NCI-H774 (cell line): ENCODE results near the gene MYD88.

Source experiments
- DNase-seq: peaks from one replicate; lab custom pipeline; 2025; lab: John Stamatoyannopoulos, UW

MYD88 gene

DNA sequence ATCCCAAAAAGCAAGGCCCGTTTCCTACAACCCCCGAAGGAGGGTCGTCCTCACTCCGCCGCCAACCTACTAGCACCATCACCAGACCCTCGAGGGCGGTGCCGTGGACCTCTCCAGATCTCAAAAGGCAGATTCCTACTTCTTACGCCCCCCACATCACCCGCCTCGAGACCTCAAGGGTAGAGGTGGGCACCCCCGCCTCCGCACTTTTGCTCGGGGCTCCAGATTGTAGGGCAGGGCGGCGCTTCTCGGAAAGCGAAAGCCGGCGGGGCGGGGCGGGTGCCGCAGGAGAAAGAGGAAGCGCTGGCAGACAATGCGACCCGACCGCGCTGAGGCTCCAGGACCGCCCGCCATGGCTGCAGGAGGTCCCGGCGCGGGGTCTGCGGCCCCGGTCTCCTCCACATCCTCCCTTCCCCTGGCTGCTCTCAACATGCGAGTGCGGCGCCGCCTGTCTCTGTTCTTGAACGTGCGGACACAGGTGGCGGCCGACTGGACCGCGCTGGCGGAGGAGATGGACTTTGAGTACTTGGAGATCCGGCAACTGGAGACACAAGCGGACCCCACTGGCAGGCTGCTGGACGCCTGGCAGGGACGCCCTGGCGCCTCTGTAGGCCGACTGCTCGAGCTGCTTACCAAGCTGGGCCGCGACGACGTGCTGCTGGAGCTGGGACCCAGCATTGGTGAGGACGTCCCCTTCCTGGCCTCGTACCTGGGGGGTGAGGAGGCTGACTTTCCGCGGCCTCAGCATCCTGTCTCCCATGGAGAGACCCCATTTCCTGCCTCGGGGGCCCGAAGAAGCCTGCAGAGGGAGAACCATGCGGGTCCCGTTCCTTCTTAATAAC, at the start of gene MYD88:
TSS of gene MYD88 (plus strand) at position 313 of the 842 bp plus-strand sequence. CDS start at position 353, 40 bp downstream.
- peak; percentile 4 for DNase-seq

DNA sequence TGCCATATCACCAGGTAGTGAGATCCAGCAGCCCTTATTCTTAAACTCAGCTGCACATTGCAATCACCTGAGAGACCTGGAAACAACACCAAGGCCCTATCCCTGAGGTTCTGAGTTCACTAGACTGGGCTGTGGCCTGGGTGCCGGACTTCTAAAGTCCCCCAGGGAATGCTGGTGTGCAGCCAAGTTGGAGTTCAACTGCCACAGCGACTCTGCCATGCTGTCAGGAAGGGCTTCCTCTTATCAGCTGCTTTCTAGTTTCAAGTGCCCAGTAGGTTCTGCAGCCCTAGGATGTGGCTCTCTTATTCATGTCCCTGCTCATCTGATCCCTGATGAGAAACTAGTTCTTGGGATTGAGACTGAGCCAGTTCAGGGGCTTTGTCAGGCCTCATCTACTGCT, 49.3 kb upstream of the MYD88 start:
- DNase-seq = no peak

DNA sequence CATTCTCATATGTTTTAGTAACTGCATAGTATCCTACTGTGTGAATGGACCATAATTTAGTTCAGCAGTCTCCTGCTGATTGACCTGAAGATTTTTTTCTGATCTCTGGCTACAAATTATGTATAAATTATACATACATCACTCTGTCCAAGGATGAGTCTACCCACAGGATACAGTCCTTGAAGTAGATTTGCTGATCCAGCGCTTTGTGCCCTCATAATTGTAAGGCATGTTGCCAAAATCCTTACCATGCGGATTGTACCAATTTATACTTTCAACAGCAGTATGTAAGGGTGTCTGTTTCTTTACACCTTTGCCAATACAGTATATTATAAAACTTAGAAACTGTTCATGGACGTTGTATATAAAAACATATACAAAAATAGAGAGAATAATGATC, 48.0 kb upstream of the MYD88 start:
- no peak for DNase-seq

DNA sequence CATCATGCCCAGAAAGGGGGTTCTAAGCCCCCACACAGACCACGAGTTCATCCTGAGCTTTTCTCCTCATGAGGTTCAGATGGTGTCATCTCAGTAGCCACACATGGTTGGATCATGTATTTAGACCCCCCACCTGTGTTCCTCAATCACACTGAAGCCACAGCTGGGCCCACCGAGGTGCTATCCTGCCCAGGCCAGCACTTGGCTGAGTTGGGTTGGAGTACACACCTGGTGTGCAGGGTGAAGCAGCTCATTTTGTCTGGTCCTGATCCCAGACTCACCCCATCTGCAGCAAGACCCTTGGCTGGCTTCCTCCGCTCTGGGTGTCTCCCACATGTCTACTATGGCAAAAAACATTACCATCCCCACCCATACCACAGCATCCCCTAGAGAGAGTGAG, 43.5 kb upstream of the MYD88 start:
- no peak for DNase-seq

DNA sequence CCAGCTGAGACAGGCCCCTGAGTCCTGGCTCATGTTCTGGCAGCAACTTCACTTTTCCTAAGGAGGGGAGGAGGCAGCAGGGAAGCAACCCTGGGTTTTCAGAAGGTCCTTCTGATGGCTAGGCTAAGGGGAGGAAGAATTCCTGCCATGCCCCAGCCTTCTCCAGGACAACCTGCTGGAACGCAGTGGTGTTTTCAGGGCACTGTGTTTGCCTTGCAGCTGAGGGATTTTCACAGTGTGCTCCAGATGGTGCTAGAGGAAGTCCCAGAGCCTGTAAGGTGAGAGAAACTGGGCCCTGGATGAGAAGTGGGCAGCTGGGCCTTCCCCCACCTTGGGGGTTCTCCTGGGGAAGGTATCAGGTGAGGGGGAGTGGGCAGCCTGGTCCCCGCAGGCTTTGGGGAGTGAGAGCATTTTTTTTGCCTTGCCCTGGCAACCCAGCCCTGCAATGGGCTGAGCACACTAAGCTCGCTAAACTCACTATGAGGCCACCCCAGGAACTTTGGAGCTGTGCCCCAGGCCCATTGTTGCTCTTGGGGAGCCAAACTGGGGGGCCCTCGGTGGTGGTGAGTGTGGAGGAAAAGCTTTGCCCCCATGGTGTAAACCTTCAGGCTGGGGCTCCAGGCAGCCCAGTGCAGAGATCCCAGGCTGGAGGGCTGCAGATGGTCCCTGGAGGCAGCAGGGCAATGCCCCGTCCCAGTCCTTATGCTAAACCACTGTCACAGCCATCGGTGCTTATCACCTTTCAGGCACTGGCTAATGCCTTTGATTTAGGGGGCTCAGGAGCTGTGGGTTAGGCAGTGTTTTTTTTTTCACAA, 42.6 kb upstream of the MYD88 start:
- no peak for DNase-seq

DNA sequence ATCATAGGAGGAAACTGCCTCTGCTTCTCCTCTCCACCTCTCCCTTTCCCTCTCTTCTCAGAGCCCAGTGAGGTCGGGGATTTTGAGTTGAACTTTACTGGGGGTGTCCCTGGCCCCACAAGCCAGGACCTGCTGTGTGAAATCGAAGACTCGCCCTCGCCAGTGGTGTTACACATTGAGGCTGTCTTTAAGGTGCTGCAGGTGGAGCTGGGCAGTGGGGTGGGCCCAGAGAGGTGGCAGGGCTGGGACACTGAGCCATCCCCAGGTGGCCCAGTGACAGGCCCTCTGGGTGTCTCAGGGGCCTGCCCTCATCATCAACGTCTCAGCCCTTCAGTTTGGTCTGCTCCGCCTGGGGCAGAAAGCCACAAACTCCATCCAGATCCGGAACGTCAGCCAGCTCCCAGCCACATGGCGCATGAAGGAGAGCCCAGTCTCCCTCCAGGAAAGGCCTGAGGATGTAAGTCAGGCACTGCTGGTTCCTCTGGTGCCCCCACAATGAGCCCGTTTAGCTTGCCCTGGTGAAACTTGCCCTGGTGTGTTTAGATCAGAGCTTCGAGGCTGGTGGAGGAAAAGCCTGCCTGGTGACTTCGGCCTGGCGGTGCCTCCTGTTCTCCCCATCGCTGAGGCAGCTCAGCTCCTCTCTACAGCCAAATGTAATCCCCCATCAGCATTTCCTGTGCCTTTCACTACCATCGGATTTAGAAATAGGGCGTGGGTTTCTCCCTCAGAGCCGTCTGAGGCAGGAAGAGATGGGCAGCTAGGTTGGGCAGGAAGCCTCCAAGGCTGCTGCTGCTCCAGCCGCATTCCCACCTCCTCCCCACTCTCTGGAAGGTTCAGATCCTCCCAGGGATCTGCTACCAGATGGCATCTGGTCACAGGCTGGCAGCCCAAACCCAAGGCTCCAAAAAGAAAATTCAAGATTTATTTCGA, 40.8 kb upstream of the MYD88 start:
- no peak for DNase-seq

DNA sequence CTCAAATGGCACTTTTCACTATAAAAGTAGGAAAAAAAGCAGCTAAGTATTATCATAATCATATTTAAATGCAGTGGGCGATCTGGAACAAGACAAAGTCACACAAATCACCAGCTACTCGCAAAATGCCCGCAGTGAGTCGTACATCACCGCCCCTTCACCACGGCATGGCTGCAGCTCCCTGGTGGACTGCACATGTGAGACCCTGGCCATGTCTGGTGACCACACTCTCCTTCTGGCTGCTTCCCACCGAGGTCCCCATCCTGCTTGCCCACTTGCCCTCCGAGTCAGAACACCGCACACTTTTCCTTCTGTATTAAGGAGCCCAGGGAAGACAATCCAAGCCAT, 40.1 kb upstream of the MYD88 start:
- DNase-seq = no peak

DNA sequence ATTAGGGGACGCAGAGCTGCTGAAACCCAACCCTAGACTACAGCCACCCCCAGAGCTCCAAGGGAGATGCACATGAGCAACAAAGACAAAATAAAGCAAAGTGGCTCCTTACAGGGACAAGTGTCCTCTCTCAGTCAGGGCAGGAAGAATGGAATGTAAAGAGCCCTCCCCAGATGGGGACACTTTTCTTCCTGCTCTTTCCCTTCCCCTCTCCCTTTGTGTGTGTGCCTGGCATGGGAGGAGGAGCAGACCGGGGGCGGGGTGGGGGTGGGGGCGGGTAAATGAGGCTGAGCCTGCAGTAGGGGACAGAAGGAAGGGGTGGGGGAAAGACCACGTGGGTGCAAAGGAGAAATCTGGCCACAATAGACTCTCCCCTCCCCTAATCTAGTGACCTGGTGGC, 38.9 kb upstream of the MYD88 start:
- no peak for DNase-seq

DNA sequence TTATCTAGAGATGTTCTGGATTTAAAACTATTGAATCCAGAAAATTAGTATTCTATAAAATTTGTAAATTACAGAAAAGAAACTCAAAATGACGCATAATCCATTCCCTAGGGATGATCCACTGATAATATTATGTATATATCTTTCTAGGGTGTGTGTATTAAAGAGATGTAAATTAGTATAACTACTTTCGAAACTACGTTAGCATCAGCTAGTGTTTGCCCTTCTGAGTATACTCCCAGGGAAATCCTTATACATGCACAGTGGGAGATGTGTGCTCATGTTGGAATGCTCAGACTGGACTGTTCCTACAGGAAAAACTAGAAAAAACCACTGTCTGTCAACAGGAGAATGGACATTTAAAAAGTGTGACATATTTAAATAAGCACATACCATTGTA, 38.0 kb upstream of the MYD88 start:
- DNase-seq = no peak

DNA sequence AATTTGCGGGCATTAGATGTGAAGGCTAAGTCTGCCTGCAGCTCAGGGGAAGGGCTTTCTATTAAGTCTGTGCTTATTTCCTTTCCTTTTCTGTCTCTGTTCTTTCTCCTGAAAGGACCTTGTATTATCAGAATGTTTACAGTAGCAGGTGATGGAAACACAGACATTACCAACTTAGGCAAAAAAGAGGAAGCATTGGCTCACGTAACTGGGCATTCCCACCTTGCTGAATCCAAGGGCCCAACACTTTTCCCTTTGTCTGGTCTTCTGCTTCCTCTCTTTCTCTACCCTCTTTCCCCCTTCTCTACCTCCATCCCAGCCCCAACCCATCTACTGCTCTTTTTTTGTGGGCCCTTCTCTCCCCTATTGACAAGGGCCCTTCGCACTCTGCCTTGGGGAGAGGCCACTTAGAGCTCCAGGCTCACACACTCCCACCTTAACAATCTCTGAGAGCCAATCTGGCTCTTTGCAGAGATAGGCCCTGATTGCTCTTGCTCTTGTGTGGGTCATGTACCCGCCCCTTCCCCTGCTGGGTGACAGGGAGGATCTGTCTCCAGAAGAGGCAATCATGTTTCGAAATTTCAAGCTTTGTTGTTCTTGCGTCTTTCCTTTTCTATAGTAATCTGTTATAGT, 36.5 kb upstream of the MYD88 start:
- no peak for DNase-seq

DNA sequence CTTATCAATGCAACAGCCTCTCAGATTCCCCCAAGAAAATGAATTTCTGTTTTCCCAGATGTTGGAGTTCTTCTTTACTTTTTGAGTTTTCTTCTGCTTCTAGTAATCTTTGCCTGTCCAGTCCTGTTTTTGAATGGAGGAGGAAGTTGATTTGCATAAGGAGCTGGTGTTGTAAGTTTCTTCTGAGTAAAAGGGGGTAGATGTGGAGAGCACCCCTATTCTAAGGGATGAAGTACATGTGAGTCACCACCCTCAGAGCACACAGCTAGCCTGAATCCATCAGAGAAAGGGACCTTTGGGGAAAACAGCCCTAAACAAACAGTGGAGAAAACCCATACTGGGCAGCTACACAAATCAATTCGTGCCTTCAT, 36.0 kb upstream of the MYD88 start:
- no peak for DNase-seq

DNA sequence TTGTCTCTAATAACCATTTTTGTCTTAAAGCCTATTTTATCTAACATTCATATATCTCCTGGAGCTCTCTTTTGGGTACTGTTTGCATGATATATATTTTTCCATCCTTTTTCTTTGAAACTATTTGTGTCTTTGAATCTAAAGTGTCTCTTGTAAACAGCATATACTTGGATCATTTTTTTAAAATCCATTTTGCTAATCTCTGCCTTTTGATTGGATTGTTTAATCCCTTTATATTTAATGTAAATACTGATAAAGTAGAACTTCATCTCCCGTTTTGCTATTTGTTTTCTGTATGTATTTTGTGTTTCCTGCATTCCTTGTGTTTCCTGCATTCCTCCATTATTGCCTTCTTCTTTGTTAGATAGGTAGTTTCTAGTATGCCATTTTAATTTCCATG, 32.9 kb upstream of the MYD88 start:
- no peak for DNase-seq

DNA sequence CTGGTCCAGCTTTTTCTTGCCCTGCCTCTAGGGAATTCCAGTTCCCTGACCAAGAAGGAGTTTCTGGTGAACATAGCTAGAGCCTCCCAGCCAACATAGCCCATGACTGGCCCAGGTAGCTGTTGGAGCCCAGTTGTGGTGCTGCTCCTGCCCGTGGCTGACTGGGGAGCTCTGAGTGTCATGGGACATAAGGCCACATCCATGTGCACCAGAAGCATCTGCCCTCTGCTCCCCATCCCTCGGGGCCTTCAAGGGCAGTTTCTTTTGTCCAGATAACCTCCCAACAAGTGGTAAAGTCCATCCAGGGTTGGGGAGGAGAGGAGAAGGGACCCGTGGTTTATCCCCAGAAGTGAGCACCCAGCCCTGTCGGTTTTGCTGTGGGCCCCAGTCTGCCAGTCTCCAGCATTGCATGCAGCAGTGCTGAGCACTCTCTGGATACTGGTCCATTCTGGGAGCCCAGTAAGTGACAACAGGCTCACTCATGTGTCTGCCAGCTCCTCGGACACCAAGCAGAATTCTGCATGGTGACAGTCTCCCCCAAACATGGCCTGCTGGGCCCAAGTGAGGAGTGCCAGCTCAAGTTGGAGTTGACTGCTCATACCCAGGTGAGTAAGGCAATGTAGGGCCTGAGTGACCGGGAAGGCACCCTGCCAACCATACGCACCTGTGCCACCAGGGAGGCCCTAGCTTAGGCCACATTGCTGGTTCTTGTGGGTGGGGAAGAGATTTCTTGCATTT, 30.4 kb upstream of the MYD88 start:
- DNase-seq = no peak

DNA sequence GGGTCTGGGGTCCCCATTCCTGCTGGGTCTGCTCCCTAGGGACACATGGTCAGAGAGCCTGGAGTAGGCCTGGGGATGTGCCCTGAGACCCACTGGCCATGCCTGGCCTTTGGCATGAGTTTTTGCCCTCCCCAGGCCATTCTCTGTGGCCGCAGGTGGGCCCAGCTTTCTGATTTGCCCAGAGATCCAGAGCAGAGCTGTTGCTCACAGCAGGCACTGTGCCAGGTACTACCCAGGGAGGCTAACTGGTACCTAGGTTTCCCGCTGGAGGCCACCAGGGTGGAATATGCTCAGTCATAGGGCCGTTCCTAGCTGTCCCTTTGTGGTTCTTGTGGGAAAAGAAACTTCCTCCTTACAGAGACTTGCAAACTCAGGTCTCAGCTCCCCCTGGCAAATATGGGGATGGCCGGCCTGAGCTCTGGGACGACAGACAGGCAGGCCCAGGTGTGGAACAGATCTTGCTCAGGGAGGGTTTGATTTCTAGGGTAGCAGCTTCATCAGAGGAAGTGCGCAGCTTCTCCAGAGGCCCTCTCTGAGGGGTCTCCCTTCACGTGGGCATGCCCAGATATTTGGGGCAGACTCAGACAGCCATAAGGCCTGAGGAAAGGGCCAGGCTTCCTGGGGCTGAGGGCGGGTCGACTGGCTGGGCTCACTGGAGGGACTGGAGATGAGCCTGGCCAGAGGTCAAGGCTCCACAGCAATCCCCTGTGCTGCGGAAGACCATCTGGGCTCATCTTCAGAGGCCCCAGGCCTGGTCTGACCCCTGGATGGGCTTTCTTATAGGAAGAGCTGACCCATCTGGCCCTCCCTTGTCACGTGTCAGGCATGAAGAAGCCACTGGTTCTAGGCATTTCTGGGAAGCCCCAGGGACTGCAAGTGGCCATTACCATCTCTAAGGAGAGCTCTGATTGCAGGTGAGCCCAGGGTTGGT, 29.5 kb upstream of the MYD88 start:
- no peak for DNase-seq

DNA sequence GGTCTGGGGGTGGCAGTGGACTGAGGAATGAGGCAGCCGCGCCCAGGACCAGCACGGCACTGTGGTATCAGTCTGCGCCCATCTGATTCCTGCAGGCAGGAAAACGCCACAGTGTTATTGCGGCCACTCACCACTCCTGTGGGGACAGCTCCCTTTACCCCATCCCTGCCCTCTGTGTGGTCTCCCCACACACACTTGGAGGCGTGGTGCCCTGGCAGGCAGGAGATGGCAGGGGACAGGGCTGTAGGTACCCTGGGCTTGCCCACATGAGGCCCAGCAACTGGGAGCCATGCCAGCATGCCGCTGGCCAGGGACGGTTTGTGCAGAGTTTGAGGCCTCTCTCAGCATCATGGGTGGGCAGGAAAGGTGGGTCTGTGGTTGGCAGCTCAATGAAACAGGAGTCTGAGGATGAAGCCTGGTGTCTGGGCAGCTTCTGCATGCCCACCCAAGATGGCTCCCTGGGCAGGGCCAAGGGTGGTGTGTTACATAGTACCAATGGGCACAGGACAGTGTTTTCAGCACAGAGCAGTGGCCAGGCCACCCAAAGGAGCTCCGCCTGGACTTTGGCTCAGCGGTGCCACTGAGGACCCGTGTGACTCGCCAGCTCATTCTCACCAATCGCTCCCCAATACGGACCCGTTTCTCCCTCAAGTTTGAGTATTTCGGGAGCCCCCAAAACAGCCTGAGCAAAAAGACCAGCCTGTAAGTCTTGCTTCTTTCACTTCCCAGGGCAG, 28.7 kb upstream of the MYD88 start:
- no peak for DNase-seq

DNA sequence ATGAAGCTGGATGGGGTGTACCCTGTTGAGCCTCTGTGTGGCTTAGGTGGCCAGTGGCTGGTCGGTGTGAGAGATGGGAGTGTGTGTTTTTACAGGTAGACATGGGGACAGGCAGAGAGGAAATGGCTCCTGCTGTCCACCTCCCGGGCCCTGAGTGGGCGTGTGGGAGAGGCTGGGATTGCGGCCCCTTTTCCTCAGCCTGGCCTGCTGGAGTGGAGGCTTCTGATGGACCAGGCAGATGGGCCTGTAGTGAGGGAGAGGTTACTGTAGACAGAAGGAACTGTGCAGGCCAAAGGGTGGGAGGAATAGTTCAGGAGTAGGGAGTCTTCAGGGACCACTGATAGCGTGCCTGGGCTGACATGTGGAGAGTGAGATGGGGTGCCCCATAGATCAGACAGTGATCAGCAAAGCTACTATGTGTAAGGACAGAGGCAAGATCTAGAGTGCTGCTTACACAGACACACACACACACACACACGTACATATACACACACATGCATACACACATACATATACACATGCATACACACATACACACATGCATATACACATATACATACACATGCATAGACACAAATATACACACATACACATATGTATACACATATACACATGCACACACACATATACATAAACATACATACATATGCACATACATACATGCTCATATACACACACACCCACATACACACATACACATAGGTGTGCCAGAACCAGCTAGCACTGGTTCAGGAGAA, 28.0 kb upstream of the MYD88 start:
- DNase-seq = no peak

DNA sequence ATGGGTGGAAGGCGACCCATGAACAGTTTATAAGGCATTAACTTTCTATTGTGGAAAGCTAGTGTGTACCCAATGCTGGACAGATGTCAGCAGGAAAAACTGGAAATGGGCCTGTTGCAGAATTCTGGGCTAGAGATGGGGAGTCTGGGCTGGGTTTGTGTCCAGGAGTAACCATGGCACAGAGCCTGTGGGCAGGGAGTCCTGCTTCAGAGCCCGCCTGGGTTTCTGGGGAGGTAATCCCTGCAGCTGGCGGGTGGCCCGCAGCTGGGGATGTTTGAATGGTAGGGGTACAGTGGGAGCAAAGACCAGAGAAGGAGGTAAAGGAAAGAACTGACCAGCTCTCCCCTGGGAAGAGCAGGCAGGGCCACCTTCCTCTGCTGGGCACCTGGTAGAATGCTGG, 27.3 kb upstream of the MYD88 start:
- no peak for DNase-seq

DNA sequence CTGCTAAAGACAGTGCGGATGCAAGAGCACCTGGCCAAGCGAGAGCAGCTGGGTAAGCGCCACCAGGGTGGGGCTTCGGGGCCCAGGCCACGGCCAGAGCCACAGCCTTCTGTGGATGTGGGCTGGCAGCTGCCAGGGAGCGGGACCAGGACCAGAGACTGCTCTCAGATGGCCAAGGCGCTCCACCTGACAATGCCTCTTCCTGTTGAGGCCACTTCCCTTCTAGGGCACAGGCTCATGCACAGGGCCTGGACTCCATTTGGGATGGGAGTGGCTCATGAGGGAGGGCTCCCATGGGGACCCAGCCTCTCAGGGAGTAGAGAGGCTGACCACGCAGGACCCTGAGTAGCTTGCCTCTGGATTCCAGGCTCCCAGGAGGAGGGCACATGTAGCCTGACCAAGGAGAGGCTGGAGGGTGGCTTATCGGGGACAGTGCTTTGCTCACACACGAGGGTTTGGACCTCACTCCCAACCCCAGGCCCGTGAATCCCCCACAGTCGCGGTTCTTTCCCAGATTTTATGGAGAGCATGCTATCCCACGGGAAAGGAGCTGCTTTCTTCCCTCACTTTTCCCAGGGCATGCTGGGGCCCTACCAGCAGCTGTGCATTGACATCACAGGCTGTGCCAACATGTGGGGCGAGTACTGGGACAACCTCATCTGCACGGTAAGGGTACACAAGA, 26.6 kb upstream of the MYD88 start:
- no peak for DNase-seq
